NOMO-1 treated with dmso at 0.1 percent for 144 hours (cell line): Measurements from ENCODE around the gene SNCA.

Source experiments
- DNase-seq: peaks from one replicate; lab custom pipeline; 2025; ENCODE audit not compliant: unreplicated experiment; lab: John Stamatoyannopoulos, UW

SNCA gene

DNA sequence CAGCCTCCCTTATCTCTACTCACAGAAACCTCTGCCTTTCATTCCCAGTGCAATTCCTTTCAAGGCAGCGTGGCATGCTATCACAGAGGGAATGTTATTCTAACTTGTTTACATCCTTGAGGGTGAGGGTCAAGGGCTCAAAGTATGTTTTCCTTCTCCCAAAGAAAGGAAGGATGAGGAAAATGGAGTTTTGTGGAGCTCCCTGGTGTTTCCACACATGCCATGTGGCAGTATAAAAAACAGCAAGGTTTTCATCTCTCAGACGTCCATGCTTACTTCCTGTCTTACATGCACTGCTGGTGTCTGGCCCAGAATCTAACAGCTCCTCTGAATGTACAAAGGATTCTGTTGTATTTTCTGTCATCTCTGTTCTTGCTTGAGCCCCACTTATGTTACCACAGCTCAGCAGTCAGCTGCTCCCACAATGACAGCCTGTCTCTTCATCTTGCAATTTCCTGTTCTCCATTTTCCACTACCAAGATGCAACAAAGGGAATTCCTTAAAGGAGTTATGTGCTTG lies 128.0 kb downstream of the SNCA start:
- DNase-seq: no peak

DNA sequence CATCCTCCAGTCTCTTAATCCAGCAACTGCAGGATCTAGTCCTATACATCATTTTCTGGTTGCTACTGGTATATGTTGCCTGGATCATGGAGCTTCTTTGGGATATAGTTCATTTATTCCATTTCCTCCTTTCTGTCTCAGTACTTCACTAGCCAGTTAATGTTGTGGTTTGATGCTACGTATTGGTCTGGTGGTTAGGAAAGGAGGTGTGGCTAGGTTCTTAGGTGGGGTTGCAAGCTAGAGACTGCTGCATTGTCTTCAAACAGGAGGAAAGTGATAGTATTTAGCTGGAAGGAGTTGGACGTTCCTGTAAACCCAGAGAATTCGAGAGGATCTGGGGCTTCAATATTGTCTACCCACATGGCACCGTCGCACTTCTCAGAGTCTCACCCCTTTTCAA lies 129.5 kb downstream of the SNCA start:
- DNase-seq: no peak

DNA sequence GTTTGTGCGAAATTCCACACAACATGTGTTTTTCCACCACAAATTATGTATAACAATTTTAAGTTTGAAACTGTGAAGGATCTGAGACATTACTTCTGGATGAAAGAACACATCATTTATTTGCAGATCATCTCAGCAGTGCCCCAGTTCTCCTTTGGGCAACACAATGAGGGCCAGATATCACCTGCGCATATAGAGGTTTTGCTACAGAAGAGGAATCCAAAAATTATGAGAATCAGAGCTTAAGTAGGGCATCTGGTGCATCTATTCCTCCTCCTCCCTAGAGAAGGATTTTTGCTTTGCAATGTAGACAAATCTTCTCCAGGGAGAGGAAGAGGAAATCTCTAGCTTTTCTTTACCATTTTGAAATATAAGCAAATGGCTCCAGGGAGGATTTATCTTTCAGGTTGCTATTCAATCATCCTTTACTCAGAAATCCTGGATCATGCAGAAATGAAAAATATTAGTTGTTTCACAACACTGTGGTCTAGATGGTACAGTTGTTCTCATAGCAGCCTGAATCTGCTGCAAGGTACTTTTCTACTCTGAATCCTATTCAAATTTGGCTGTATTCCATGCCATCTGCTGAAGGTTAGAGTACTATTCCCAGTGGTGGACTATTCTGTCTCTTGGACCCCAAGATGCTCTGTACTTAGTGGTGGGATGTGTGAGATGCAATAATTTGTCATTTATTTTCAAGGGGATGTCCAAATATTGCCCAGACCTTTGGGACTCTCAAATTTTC lies 132.1 kb downstream of the SNCA start:
- DNase-seq: no peak

DNA sequence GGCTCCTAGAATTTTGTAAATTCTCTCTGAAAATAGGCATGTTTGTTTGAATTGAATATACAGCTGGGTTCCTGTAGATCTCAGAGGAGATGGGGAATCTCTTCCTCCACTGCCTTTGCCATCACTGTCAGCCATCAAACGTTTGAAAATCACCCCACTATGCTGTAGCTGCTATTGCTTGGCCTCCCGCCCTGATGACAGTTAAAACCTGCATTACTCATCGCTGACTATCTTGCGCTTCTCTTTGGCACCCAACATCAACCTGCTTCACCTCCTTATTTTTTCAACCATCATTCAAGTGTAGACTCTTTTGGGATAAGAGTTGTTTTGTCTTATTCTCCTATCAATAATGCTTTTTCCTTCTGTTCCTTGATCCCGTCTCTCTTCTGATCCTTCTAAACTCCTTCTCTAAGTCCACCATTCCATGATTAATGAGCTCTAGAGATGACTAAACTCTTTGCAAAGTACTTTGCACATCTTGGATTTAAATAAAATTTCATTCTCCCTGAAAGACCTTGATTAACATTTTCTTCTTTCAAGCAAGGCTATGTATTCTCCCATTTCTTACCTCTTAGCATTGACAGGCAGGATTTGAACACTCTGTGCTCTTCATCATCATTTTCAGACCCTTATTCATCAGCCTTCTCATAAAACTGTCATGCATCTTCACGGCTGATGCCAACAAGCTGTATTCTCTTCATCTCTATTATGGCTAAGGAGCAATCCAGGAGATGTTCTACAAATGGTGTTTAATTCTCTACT lies 133.0 kb downstream of the SNCA start:
- DNase-seq: no peak

DNA sequence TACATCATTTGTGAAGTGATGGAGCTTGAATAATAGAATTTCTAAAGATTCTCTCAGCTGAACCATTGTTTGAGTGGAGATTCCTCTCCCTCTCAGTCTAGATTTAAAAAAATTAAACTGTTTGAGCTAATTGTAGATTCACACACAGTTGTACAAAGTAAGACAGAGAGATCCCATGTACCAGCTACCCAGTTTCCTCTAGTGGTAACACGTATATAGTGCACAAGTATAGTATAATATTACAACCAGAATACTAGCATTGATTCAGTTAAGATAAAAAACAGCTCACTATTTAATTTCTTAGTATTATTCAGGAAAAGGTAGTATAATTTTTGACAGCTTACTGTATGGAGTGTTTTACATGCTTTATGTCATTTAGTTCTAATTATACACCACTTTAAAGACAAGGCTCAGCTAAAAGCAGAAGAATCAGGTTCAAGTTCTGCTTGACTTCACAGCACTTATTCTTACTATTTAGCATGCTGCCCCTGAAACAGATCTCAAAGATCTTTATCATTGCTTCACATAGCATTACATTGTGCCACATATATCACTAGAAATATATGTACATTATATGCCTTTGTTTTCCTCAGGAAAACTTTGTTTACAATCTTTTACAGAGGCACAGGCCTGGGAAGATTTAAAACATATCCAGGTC lies 136.1 kb downstream of the SNCA start:
- no peak for DNase-seq

DNA sequence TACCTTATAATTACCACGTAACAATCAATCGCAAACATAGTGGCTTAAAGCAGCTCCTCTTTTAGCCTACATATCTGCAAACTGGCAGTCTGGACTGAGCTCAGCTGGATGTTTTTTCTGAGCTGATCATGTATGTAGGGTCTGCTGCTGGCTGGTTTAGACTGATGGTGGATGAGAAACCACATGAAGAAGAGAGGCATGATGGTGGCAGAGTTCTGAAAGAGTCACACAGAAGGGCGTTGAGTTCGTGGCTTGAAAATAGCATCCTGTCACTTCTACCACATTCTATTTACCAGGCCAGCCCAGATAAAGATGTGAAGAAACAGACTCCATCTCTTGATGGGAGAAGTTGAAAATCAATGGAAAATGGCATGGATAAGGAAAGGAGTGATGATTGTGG lies 151.3 kb downstream of the SNCA start:
- no peak for DNase-seq

DNA sequence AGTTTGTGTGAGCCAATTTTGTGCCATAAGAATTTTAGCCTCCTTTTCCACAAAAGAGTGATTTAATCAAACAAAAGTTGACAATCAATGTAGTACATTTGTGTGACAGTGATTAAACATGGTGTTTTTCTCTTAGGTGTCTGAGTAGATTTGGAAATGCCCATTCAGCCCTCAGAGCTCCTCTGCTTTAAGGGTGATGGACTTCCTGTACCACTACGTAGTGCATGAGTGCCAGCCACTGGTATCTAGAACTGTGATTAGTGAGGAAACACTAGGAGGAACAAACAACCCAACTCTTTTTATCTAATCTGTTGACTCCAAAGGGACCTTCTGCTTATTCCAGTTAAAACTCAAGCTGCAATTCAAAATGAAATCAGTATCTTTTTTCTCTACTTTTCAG lies 151.7 kb downstream of the SNCA start:
- DNase-seq: no peak

DNA sequence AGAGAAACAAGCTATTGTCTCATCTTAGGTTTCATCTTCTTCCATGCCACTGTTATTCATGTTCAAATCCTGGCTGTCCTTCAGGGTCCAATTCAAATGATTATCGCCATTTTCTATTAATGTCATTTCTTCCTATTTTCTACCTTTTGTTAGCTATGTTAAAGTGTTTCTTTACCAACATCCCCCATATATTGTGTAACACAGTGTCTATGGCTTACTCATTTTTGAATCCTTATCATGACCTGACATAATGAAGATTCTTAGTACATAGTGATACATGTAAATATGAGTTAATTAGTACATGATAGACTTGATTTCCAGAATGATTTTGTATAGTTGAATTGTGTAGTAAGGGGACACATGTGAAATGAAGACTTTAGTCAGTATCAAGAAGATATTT lies 152.4 kb downstream of the SNCA start:
- no peak for DNase-seq

DNA sequence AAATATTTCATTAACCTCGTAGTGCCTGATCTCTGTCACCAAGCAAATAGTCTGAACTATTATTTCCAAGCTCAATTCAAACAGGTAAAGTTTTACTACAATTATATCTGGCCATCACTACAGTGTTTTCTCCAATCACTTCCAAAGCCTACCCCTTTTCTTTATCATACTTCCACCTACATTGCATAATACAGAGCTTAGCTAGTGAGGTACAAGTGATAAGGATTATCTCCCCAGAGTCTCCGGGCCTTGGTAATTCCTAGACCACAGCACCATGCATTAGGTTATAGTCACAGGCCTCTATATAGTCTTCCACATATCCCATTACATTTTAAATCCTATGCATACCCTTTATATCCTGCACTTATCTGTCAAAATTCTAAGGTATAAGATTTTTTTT lies 154.2 kb downstream of the SNCA start:
- DNase-seq: no peak

DNA sequence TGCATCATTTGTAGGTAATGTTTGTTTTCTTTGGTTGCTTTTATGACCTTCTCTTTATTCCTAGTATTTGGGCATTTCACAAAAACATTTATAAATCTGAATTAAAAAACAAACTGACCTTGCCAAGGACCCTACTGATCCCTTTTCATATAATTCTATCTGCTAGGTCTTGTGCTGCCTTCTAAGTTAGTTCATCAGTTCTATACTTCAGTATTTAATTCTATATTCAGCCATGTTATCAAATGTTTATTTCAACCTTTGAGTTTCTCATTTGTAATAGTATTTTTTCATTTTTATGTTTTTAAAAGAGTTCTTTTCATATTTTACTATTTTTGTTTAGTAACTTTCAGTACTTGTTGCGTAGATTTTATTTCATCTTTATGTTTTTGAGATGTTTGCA lies 155.3 kb downstream of the SNCA start:
- no peak for DNase-seq

DNA sequence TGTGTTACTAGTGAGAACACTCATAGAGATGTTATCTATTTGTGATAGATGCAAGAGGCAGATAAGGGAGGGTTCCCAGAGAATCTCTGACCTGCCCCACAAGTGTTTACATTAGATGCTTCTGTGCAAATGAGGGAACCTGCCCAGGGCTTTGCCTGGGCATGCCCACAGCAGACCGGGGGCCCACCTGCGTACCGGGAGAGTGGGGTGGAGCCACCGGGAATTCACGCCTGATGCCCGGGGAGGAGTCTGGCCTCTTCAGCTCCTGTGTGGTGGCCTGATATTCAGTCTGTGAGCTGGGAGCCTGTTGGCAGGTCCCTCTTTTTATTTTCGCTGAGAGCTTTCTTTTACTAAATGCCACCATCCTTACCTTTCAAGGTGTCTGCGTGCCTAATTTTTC lies 155.7 kb downstream of the SNCA start:
- no peak for DNase-seq

DNA sequence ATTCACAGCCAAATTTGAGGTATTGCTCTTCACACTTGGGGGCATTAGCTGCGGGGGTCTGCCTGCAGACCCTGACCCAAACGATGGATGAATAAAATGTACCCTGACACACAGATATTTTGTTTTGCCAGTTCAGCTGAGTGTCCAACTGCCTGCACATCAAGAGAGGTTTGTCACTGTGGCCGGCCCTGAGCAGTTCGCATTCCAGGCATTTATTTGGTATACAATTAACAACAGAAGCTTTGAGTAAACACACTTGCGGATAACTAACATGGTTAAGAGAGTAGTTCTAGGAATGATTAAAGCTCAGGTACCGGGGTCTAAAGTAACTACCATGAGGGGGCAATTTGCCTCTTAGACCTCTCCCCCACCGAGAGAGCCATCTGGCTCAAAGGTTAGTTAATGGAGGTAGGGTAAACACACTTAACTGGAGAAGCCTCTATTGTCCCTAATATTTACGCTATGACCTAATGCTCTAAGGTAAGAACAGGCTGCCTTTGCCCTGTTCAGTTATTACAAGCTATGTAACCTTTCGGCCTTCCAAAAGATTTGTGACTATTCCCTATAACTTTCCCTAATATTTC lies 162.0 kb downstream of the SNCA start:
- DNase-seq: no peak
